ENCODE measurements around the gene GABRR2.

DNA sequence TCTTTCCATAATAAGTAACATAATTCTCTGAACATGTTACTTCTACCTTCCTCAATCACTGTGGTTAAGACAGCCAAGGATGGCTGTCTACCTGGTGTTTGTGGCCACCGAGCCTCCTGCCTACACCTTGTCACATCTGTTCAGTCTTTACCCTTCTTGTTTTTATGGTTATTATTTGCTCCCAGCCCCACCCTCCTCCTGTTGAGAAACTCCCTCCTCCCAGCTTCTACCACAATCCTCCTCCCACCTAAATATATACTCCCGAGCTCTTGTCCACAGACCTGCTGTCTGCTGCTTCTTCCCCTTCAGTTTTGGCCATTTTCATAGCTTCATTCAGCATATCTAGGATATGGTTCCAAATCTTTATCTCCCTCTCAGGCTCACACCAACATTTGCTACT, 62.2 kb downstream of the GABRR2 start:
- no peak for TF ChIP-seq NFRKB (IDR thresholded peaks at IDR 0.05)
- no peak for TF ChIP-seq BHLHE40 (IDR thresholded peaks at IDR 0.05; ENCODE audit: borderline replicate concordance)
- TF ChIP-seq SUZ12 (IDR thresholded peaks at IDR 0.05), result no peak
- no peak for TF ChIP-seq FOXK2 (IDR thresholded peaks at IDR 0.05)
- TF ChIP-seq SP1 (IDR thresholded peaks at IDR 0.05), result no peak

All from HEK293T (cell line).